ENCODE data around the gene PCDHGB6.
"Not testable (repeated sequence)": the region's sequence is repeated elsewhere in the genome, so short reads cannot be mapped to it uniquely, and the experiment has no call there.

The PCDHGB6 gene

GRCh38 chr5:141407790-141408505 lies at the start of gene PCDHGB6:
Gene PCDHGB6 (plus strand): TSS chr5:141408021. CDS start chr5:141408203, 182 bp downstream.
- DNase-seq, result not testable (repeated sequence)

- DNase-seq, result no peak
Measured at GRCh38 chr5:141359790-141360426, 47.9 kb upstream of the PCDHGB6 start, which contains the start of gene PCDHGB2. Gene PCDHGB2 (plus strand): TSS chr5:141359994. CDS start chr5:141360136, 142 bp downstream.

GRCh38 chr5:141360685-141361084 lies 47.1 kb upstream of the PCDHGB6 start:
- no peak for DNase-seq

GRCh38 chr5:141362719-141363118 lies 45.1 kb upstream of the PCDHGB6 start:
- no peak for DNase-seq

- DNase-seq, result no peak
Measured at GRCh38 chr5:141363952-141364660, 43.7 kb upstream of the PCDHGB6 start, which contains the start of gene PCDHGA5. Gene PCDHGA5 (plus strand): TSS chr5:141364162. CDS start chr5:141364331, 169 bp downstream.

- DNase-seq, result no peak
Measured at GRCh38 chr5:141366016-141366896, 41.6 kb upstream of the PCDHGB6 start.

GRCh38 chr5:141369994-141370848 lies 37.6 kb upstream of the PCDHGB6 start, which contains the start of gene PCDHGB3:
Gene PCDHGB3 (plus strand): TSS chr5:141370242. CDS start chr5:141370395, 153 bp downstream.
- DNase-seq, result no peak

- no peak for DNase-seq
Measured at GRCh38 chr5:141371572-141372475, 36.0 kb upstream of the PCDHGB6 start.

- no peak for DNase-seq
Measured at GRCh38 chr5:141373673-141374317, 34.0 kb upstream of the PCDHGB6 start, which contains the start of gene PCDHGA6. Gene PCDHGA6 (plus strand): TSS chr5:141373891. CDS start chr5:141374084, 193 bp downstream.

GRCh38 chr5:141374627-141375026 lies 33.2 kb upstream of the PCDHGB6 start:
- no peak for DNase-seq

- not testable (repeated sequence) for DNase-seq
Measured at GRCh38 chr5:141375444-141376155, 32.2 kb upstream of the PCDHGB6 start.

GRCh38 chr5:141382469-141383294 lies 25.1 kb upstream of the PCDHGB6 start, which contains the start of gene PCDHGA7:
Gene PCDHGA7 (plus strand): TSS chr5:141382742. CDS start chr5:141382900, 158 bp downstream.
- no peak for DNase-seq

GRCh38 chr5:141383345-141383744 lies 24.5 kb upstream of the PCDHGB6 start:
- no peak for DNase-seq

GRCh38 chr5:141384471-141385267 lies 23.2 kb upstream of the PCDHGB6 start:
- DNase-seq, result no peak

- not testable (repeated sequence) for DNase-seq
Measured at GRCh38 chr5:141387557-141388311, 20.1 kb upstream of the PCDHGB6 start, which contains the start of gene PCDHGB4. Gene PCDHGB4 (plus strand): TSS chr5:141387698. CDS start chr5:141387885, 187 bp downstream.

- no peak for DNase-seq
Measured at GRCh38 chr5:141388661-141389060, 19.2 kb upstream of the PCDHGB6 start.
